Kasumi-1 (cell line): ENCODE data around the gene CD3D.

Experiments
- DNase-seq, 2 experiments: peaks; one replicate each; lab custom pipeline; 2025; lab: John Stamatoyannopoulos, UW

The CD3D gene

GRCh38 chr11:118342503-118343161, at the start of gene CD3D:
Gene CD3D, minus strand, starts transcription at chr11:118342705. Its CDS starts 98 bp downstream, at chr11:118342607.
- DNase-seq: no peak

GRCh38 chr11:118383657-118384056, 41.2 kb upstream of the CD3D start:
- DNase-seq: no peak

- no peak for DNase-seq
These were observed 40.4 kb upstream of the CD3D start for GRCh38 chr11:118382954-118383353.

GRCh38 chr11:118380571-118380970, 38.1 kb upstream of the CD3D start:
- DNase-seq: no peak

GRCh38 chr11:118379497-118379896, 37.0 kb upstream of the CD3D start:
- no peak for DNase-seq

- no peak for DNase-seq
These were observed 33.5 kb upstream of the CD3D start for GRCh38 chr11:118375978-118376377.

GRCh38 chr11:118374729-118375128, 32.2 kb upstream of the CD3D start:
- no peak for DNase-seq

- no peak for DNase-seq
These were observed 31.4 kb upstream of the CD3D start for GRCh38 chr11:118373871-118374270.

GRCh38 chr11:118373263-118373662, 30.8 kb upstream of the CD3D start:
- DNase-seq: no peak

GRCh38 chr11:118370774-118371173, 28.3 kb upstream of the CD3D start:
- no peak for DNase-seq

- DNase-seq: no peak
These were observed 23.8 kb upstream of the CD3D start for GRCh38 chr11:118366287-118366686.

- DNase-seq: no peak
These were observed 22.6 kb upstream of the CD3D start for GRCh38 chr11:118364956-118365615.

GRCh38 chr11:118359295-118359958, 16.9 kb upstream of the CD3D start, which contains the start of gene UBE4A:
Gene UBE4A, plus strand, starts transcription at chr11:118359600. Its CDS starts 5,481 bp downstream, at chr11:118365081.
- DNase-seq: peak; percentile 87 to 89

GRCh38 chr11:118358071-118358470, 15.6 kb upstream of the CD3D start:
- DNase-seq: no peak

- DNase-seq: peak; percentile 30 to 47
These were observed 10.7 kb upstream of the CD3D start for GRCh38 chr11:118353084-118353710.

- DNase-seq: no peak
These were observed 7.0 kb upstream of the CD3D start for GRCh38 chr11:118349475-118349874.

- no peak for DNase-seq
These were observed 1.5 kb upstream of the CD3D start, which contains the start of gene CD3G for GRCh38 chr11:118343981-118344515. Gene CD3G, plus strand, starts transcription at chr11:118344344. Its CDS starts 80 bp downstream, at chr11:118344424.

GRCh38 chr11:118343248-118343647, 743 bp upstream of the CD3D start:
- DNase-seq: no peak

GRCh38 chr11:118341815-118342489, 553 bp downstream of the CD3D start:
- no peak for DNase-seq

GRCh38 chr11:118341261-118341660, 1.2 kb downstream of the CD3D start:
- DNase-seq: no peak

- DNase-seq: no peak
These were observed 2.1 kb downstream of the CD3D start for GRCh38 chr11:118340449-118340848.
